Measurements from ENCODE around the gene C2CD2. TPM values are rescaled to one million over a fixed set of nuclear protein-coding genes. Genes with fewer than 3 reads are reported as not detected.

The C2CD2 gene
- total RNA-seq, 4 donors from 2014 or later, result 37.5 to 63.9 (median 51.6) TPM

DNA sequence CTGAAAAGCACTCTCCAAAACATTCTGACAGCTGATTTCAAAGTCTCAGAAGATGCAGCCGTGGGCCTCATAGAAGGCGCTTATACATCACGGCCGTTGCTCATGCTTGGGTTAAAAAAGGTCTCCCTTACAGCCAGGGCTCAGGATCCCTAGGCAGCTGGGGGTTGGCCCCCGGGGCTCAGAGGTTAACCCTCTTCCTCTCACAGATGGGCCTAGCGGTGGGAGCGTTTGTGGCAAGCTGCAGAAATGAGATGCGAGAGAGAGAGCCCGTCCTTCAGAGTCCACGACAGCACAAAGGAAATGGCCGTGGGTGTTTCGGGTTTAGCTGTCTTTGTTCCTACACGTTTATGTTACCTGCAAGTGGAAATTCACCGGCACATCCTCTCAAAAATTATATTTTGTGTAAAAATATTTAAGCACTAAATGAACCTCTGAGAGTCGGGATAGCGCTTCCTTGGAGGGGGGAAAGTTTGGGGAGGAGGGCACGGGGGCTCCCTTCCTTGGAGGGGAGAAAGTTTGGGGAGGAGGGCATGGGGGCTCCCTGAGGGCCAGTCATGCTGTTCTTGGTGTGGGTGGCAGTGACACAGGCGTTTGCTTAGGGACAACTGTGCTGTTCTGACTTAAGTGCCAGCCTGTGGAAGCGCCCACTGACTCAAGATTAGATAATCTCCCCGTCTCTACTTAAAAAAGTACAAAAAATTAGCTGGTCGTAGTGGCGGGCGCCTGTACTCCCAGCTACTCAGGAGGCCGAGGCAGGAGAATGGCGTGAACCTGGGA is 54.2 kb downstream of the C2CD2 start:
- no peak overlapping the region for H3K27ac ChIP-seq
- no peaks in the 10 kb centered on the region for H3K27me3 ChIP-seq
- TF ChIP-seq EP300 (IDR thresholded peaks at IDR 0.05) (no peak), POLR2A (IDR thresholded peaks at IDR 0.05) (no peak)
- TF ChIP-seq, protein P1, sequence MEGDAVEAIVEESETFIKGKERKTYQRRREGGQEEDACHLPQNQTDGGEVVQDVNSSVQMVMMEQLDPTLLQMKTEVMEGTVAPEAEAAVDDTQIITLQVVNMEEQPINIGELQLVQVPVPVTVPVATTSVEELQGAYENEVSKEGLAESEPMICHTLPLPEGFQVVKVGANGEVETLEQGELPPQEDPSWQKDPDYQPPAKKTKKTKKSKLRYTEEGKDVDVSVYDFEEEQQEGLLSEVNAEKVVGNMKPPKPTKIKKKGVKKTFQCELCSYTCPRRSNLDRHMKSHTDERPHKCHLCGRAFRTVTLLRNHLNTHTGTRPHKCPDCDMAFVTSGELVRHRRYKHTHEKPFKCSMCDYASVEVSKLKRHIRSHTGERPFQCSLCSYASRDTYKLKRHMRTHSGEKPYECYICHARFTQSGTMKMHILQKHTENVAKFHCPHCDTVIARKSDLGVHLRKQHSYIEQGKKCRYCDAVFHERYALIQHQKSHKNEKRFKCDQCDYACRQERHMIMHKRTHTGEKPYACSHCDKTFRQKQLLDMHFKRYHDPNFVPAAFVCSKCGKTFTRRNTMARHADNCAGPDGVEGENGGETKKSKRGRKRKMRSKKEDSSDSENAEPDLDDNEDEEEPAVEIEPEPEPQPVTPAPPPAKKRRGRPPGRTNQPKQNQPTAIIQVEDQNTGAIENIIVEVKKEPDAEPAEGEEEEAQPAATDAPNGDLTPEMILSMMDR (IDR thresholded peaks at IDR 0.05), result no peak
- H3K9me3 ChIP-seq, result no peaks in the 10 kb centered on the region
- peaks cover 0 to 86% (median 0%) of the 10 kb centered on the region in 3 donors for H3K36me3 ChIP-seq
- H3K4me1 ChIP-seq, result peaks cover 0 to 17% (median 0%) of the 10 kb centered on the region in 4 donors
- 75 to 76% methylated on average over 25 of the region's 25 CpGs for WGBS, 2 donors
- no peak for DNase-seq (ENCODE audit: low spot score in 2 of 2)
- H3K4me3 ChIP-seq, result no peak overlapping the region

DNA sequence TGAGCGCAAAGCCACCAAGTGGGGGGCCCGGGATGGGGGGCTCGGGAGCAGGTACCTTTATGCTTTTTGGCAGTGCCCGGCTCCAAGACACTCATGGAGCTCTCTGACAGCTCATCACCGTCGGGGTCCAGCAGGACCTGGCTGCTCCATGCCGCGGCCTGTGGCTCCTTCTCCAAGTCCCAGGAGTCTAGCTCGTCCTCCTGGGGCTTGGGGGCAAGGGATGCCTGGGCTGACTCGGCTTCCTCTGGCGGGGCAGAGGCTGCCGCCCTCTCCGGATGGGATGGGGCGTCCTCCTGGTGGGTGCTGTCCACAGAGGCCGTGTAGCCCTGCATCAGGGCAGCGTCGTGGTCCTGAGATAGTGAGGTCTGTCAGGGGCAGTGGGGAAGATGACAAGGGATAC is 54.8 kb downstream of the C2CD2 start:
- Histone ChIP-seq H3K27ac (no peak overlapping the region), H3K27me3 (no peaks in the 10 kb centered on the region), H3K4me3 (no peak overlapping the region), H3K36me3 (peaks cover 0 to 86% (median 0%) of the 10 kb centered on the region in 3 donors), H3K4me1 (peaks cover 0 to 17% (median 0%) of the 10 kb centered on the region in 4 donors), H3K9me3 (no peaks in the 10 kb centered on the region)
- no peak for TF ChIP-seq EP300 (IDR thresholded peaks at IDR 0.05)
- TF ChIP-seq, protein P1 (IDR thresholded peaks at IDR 0.05), result no peak
- no peak for TF ChIP-seq POLR2A (IDR thresholded peaks at IDR 0.05)
- no peak for DNase-seq (ENCODE audit: low spot score in 2 of 2)
- WGBS, 2 donors, result 89 to 90% methylated on average over 16 to 17 of the region's 17 CpGs

DNA sequence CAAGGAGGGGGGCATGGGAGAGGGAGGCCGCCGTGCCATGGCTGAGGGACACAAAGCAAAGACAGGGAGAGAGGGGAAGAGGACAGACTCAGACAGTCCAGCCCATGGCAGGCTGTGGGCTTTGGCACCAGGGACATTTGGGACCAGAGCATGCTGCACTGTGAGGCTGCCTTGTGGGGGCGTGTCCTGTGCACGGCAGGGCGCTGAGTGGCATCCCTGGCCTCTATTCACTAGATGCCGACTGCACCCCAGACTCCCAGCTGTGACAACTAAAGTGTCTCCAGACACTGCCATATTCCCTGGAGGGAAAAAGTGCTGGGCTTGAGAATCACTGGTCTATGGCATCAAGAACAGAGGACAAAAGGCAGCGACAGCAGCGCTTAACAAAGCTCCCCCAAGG is 56.1 kb downstream of the C2CD2 start:
- Histone ChIP-seq H3K4me1 (peaks cover 0 to 17% (median 0%) of the 10 kb centered on the region in 4 donors), H3K36me3 (peaks cover 0 to 86% (median 0%) of the 10 kb centered on the region in 3 donors), H3K27ac (no peak overlapping the region), H3K9me3 (no peaks in the 10 kb centered on the region), H3K27me3 (no peaks in the 10 kb centered on the region), H3K4me3 (no peak overlapping the region)
- WGBS, 2 donors, result 75 to 83% methylated on average over 8 of the region's 8 CpGs
- TF ChIP-seq EP300 (IDR thresholded peaks at IDR 0.05), result no peak
- TF ChIP-seq, protein P1 (IDR thresholded peaks at IDR 0.05), result no peak
- TF ChIP-seq POLR2A (IDR thresholded peaks at IDR 0.05), result no peak
- no peak for DNase-seq (ENCODE audit: low spot score in 2 of 2)

DNA sequence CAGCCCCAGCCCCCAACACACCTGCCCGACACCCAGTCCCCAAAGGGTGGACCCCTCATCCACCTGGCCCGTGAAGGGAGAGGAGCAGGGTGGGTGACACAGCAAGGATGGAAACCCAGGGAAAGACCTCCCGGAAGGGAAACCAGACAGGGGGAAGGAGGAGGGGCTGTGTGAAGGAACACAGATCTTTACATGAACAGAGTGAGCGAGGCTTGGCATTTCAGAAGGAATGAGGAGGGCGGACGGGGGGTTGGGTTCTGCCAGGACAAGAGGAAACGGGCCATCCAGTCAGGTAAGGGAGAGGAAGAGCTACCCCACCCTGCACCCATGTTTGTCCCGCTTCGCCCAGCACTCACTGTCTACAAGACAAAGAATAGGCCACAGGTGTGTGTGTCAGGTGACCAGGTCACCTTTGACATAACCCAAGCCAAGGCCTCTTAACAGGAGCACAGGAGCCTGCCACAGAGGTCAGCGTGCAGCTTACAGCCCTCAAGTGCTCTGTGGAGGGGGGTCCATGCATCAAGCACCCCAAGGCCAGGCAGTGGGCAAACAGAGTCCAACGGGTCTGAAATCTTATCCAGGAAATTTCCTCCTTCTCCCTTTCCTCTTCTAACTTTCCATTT is 56.7 kb downstream of the C2CD2 start:
- Histone ChIP-seq H3K4me1 (peaks cover 0 to 17% (median 0%) of the 10 kb centered on the region in 4 donors), H3K27me3 (no peaks in the 10 kb centered on the region), H3K27ac (peak overlapping the region in 1 of 4 donors; percentile 20), H3K36me3 (peaks cover 0 to 86% (median 0%) of the 10 kb centered on the region in 3 donors), H3K4me3 (no peak overlapping the region), H3K9me3 (no peaks in the 10 kb centered on the region)
- no peak for DNase-seq (ENCODE audit: low spot score in 2 of 2)
- TF ChIP-seq, protein P1 (IDR thresholded peaks at IDR 0.05), result no peak
- TF ChIP-seq POLR2A (IDR thresholded peaks at IDR 0.05) (no peak), EP300 (IDR thresholded peaks at IDR 0.05) (no peak)
- 74 to 75% methylated on average over 11 of the region's 11 CpGs for WGBS, 2 donors

Measured in tibial nerve (tissue), 4 donors.